ENCODE data around the gene RUBCN.

DNA sequence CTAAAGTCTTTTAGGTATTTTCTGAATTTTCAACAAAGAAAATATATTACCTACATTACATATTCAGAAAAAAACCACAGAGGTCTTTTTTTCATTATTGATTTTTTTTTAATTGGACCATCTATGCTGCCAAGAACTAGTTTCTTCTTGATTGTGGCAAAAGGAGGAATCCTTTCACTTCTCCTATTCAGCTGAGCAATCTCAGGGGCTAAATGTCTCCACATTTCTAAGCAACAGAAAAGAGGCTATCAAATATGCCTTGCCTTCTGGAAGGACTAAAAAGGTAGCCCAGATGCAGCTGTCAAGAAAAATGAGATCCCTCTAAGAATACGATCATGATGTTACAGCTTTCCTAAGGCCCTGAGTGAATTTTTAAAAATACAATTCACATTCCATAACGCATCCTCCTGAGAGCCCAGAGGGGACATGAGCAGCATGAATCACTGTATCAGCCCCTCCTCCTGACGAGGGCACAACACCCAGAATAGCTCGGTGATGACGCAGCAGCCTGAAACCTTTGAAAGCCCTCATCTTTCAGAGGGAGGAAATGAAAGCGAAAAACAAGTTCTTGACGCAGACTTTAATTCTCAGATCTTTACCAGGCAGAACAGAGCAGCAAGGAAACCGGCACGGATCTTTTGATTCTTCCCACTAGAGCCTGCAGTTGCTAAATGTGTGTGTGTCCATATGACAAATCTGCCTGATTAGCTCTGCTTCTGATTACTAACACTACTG is 24.6 kb downstream of the RUBCN start:
- TF ChIP-seq, protein P1, sequence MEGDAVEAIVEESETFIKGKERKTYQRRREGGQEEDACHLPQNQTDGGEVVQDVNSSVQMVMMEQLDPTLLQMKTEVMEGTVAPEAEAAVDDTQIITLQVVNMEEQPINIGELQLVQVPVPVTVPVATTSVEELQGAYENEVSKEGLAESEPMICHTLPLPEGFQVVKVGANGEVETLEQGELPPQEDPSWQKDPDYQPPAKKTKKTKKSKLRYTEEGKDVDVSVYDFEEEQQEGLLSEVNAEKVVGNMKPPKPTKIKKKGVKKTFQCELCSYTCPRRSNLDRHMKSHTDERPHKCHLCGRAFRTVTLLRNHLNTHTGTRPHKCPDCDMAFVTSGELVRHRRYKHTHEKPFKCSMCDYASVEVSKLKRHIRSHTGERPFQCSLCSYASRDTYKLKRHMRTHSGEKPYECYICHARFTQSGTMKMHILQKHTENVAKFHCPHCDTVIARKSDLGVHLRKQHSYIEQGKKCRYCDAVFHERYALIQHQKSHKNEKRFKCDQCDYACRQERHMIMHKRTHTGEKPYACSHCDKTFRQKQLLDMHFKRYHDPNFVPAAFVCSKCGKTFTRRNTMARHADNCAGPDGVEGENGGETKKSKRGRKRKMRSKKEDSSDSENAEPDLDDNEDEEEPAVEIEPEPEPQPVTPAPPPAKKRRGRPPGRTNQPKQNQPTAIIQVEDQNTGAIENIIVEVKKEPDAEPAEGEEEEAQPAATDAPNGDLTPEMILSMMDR (conservative IDR thresholded peaks at IDR 0.05), result no peak
- TF ChIP-seq ZFX (IDR thresholded peaks at IDR 0.05), result no peak
